PC-3 (cell line): ENCODE data around the gene FAAP100. TPM values are rescaled to one million over a fixed set of nuclear protein-coding genes. Genes with fewer than 3 reads are reported as not detected.
A peak's percentile ranks its signal among the peaks of the same experiment; 100 is the strongest.

ENCODE experiments used
- ATAC-seq: fragments of 200-7000 bp; cut with Tn5 transposase; 2 replicates; pipeline ENCODE4 v1.9.1; 2020; ENCODE audit warnings: mild to moderate bottlenecking, moderate library complexity
- BruUV-seq: library from RNA; stranded (reverse); fragments of 400-500 nt; replicated peaks from 2 replicates; lab custom pipeline; 2021; lab: Mats Ljungman, UMichigan
- CTCF ChIA-PET: fragments of 300-600 bp; sonication (Branson Sonifier 250); formaldehyde crosslinking; loops from one replicate; lab custom pipeline; 2022; ENCODE audit warnings: antibody characterized with exemption; lab: Charles Lee
- POLR2A ChIA-PET: fragments of 300-600 bp; sonication (Branson Sonifier 250); formaldehyde crosslinking; loops from one replicate; lab custom pipeline; 2022; ENCODE audit warnings: antibody characterized with exemption; ENCODE audit not compliant: unreplicated experiment; lab: Charles Lee
- DNase-seq: peaks from one replicate; pipeline ENCODE4 v3.0.0-alpha.2; 2015
- H2AFZ ChIP-seq: fragments of 300-600 bp; sonication (generic); 2 replicates; pipeline ENCODE4 v1.6.0; 2016; ENCODE audit warnings: antibody characterized with exemption, low read length
- H3F3A ChIP-seq: fragments of 300-600 bp; sonication (generic); one replicate; pipeline ENCODE4 v1.6.0; 2017; ENCODE audit warnings: antibody characterized with exemption, low read length, control low read depth, mild to moderate bottlenecking; ENCODE audit not compliant: unreplicated experiment
- H3K27ac ChIP-seq: fragments of 300-600 bp; sonication (generic); 2 replicates; pipeline ENCODE4 v1.5.1; 2016; ENCODE audit warnings: mild to moderate bottlenecking, low read length
- H3K27me3 ChIP-seq: fragments of 300-600 bp; sonication (generic); 2 replicates; pipeline ENCODE4 v1.6.1; 2016; ENCODE audit warnings: low read length, mixed read lengths
- H3K36me3 ChIP-seq: fragments of 300-600 bp; sonication (generic); 2 replicates; pipeline ENCODE4 v1.6.1; 2016; ENCODE audit warnings: low read depth, mixed run types, low read length, mixed read lengths
- H3K4me1 ChIP-seq: fragments of 300-600 bp; sonication (generic); 2 replicates; pipeline ENCODE4 v1.5.1; 2016; ENCODE audit warnings: low read length; ENCODE audit not compliant: insufficient read depth
- H3K4me2 ChIP-seq: fragments of 300-600 bp; sonication (generic); 2 replicates; pipeline ENCODE4 v1.6.0; 2016; ENCODE audit warnings: low read length
- H3K4me3 ChIP-seq: fragments of 300-600 bp; sonication (generic); 2 replicates; pipeline ENCODE4 v1.5.1; 2016; ENCODE audit warnings: mild to moderate bottlenecking, low read length, mixed read lengths
- H3K79me2 ChIP-seq: fragments of 300-600 bp; sonication (generic); 2 replicates; pipeline ENCODE4 v1.6.1; 2017; ENCODE audit warnings: low read length, mixed read lengths
- H3K9ac ChIP-seq: fragments of 300-600 bp; sonication (generic); 2 replicates; pipeline ENCODE4 v1.6.0; 2016; ENCODE audit warnings: mild to moderate bottlenecking, low read length
- H3K9me2 ChIP-seq: fragments of 300-600 bp; sonication (generic); replicated peaks from 2 replicates; pipeline ENCODE4 v1.6.1; 2016; ENCODE audit warnings: mixed run types, low read length, mixed read lengths
- H3K9me3 ChIP-seq: fragments of 300-600 bp; sonication (generic); 2 replicates; pipeline ENCODE4 v1.6.1; 2016; ENCODE audit warnings: low read length, mixed read lengths
- H4K20me1 ChIP-seq: fragments of 300-600 bp; sonication (generic); 2 replicates; pipeline ENCODE4 v1.6.1; 2016; ENCODE audit warnings: low read length, mixed read lengths
- CTCF ChIP-seq: fragments of 300-600 bp; sonication (generic); conservative IDR thresholded peaks from 2 replicates; pipeline ENCODE4 v1.5.1; 2017; ENCODE audit warnings: antibody characterized with exemption, low read depth, mild to moderate bottlenecking, low read length
- EZH2 ChIP-seq: fragments of 300-600 bp; sonication (generic); IDR thresholded peaks from one replicate; pipeline ENCODE4 v1.6.1; 2017; ENCODE audit warnings: antibody characterized with exemption, mild to moderate bottlenecking, low read length; ENCODE audit not compliant: unreplicated experiment
- EZH2phosphoT487 ChIP-seq: fragments of 300-600 bp; sonication (generic); IDR thresholded peaks from 2 replicates; pipeline ENCODE4 v1.6.1; 2018; ENCODE audit warnings: mild to moderate bottlenecking, antibody characterized with exemption, low read length, borderline replicate concordance
- intact Hi-C: fragments of 100-400 bp; cut with micrococcal nuclease; formaldehyde crosslinking; loops from 2 replicates; pipeline ENCODE4 v1.9.0; 2023
- total RNA-seq: library from RNA; depleted of rRNA; stranded (reverse); fragments of >200 nt; gene quantifications from 2 replicates; pipeline ENCODE4 v1.2.3, GENCODE V29; 2014

FAAP100 gene
- total RNA-seq, 1 experiment from 2014 or later, result 23.3 TPM

GRCh38 chr17:81494626-81495377 lies 57.4 kb downstream of the FAAP100 start:
- BruUV-seq, result no TSS peak
- H3K4me1 ChIP-seq, result peaks cover 4% of the 10 kb centered on the region
- TF ChIP-seq CTCF, result no peak
- no peak for TF ChIP-seq EZH2phosphoT487
- TF ChIP-seq EZH2, result no peak
- DNase-seq (peak; percentile 34), ATAC-seq (0 out of 2 replicates have a peak, but pooled peaks have one; percentile 12)
- H3K4me3 ChIP-seq, result no peak overlapping the region
- H3K9ac ChIP-seq, result no peak overlapping the region
- intact Hi-C loops, result no loop called here
- H3K79me2 ChIP-seq, result no peaks in the 10 kb centered on the region
- no peak overlapping the region for H2AFZ ChIP-seq
- H3K4me2 ChIP-seq, result no peak overlapping the region
- no peaks in the 10 kb centered on the region for H3K36me3 ChIP-seq
- no peak overlapping the region for H3K27ac ChIP-seq
- H3K9me3 ChIP-seq, result no peaks in the 10 kb centered on the region
- H3F3A ChIP-seq, result no peaks in the 10 kb centered on the region
- H4K20me1 ChIP-seq, result no peaks in the 10 kb centered on the region
- H3K27me3 ChIP-seq, result no peaks in the 10 kb centered on the region
- POLR2A ChIA-PET, result no interaction called here
- CTCF ChIA-PET, result no interaction called here
- no peaks in the 10 kb centered on the region for H3K9me2 ChIP-seq

GRCh38 chr17:81493198-81494038 lies 58.7 kb downstream of the FAAP100 start:
- ChIA-PET POLR2A (no interaction called here), CTCF (no interaction called here)
- DNase-seq, result no peak
- Histone ChIP-seq H3K9ac (no peak overlapping the region), H3K4me3 (no peak overlapping the region), H3K9me2 (no peaks in the 10 kb centered on the region), H2AFZ (no peak overlapping the region), H3K4me2 (no peak overlapping the region), H3K9me3 (no peaks in the 10 kb centered on the region), H4K20me1 (no peaks in the 10 kb centered on the region), H3K27me3 (no peaks in the 10 kb centered on the region), H3K27ac (no peak overlapping the region), H3K36me3 (no peaks in the 10 kb centered on the region), H3K4me1 (peaks cover 6% of the 10 kb centered on the region), H3F3A (no peaks in the 10 kb centered on the region), H3K79me2 (no peaks in the 10 kb centered on the region)
- no peak for ATAC-seq
- TF ChIP-seq EZH2phosphoT487 (no peak), CTCF (no peak), EZH2 (no peak)
- intact Hi-C loops, result no loop called here
- BruUV-seq, result no TSS peak

GRCh38 chr17:81492706-81493105 lies 59.4 kb downstream of the FAAP100 start:
- Histone ChIP-seq H3K79me2 (no peaks in the 10 kb centered on the region), H3F3A (no peaks in the 10 kb centered on the region), H3K9ac (no peak overlapping the region), H3K27me3 (no peaks in the 10 kb centered on the region), H3K27ac (no peak overlapping the region), H3K4me3 (no peak overlapping the region), H3K9me3 (no peaks in the 10 kb centered on the region), H4K20me1 (no peaks in the 10 kb centered on the region), H3K9me2 (no peaks in the 10 kb centered on the region), H3K36me3 (no peaks in the 10 kb centered on the region), H2AFZ (no peak overlapping the region), H3K4me2 (no peak overlapping the region), H3K4me1 (peaks cover 11% of the 10 kb centered on the region)
- ATAC-seq (no peak), DNase-seq (no peak)
- CTCF ChIA-PET, result no interaction called here
- BruUV-seq, result no TSS peak
- POLR2A ChIA-PET, result no interaction called here
- intact Hi-C loops, result no loop called here
- no peak for TF ChIP-seq CTCF
- TF ChIP-seq EZH2, result no peak
- TF ChIP-seq EZH2phosphoT487, result no peak
